Stimulated activated CD4-positive, alpha-beta T cell treated with anti-CD3 and anti-CD28 coated beads, Interleukin-2, amount 100 ng/mL, for 24 hours (primary cell): Measurements from ENCODE around the gene PGLYRP4.

Experiments used
- DNase-seq, 2 donors: peaks; one replicate each; pipeline ENCODE4 v3.0.0-alpha.2; 2020

Gene PGLYRP4, protein sequence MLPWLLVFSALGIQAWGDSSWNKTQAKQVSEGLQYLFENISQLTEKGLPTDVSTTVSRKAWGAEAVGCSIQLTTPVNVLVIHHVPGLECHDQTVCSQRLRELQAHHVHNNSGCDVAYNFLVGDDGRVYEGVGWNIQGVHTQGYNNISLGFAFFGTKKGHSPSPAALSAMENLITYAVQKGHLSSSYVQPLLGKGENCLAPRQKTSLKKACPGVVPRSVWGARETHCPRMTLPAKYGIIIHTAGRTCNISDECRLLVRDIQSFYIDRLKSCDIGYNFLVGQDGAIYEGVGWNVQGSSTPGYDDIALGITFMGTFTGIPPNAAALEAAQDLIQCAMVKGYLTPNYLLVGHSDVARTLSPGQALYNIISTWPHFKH

DNA sequence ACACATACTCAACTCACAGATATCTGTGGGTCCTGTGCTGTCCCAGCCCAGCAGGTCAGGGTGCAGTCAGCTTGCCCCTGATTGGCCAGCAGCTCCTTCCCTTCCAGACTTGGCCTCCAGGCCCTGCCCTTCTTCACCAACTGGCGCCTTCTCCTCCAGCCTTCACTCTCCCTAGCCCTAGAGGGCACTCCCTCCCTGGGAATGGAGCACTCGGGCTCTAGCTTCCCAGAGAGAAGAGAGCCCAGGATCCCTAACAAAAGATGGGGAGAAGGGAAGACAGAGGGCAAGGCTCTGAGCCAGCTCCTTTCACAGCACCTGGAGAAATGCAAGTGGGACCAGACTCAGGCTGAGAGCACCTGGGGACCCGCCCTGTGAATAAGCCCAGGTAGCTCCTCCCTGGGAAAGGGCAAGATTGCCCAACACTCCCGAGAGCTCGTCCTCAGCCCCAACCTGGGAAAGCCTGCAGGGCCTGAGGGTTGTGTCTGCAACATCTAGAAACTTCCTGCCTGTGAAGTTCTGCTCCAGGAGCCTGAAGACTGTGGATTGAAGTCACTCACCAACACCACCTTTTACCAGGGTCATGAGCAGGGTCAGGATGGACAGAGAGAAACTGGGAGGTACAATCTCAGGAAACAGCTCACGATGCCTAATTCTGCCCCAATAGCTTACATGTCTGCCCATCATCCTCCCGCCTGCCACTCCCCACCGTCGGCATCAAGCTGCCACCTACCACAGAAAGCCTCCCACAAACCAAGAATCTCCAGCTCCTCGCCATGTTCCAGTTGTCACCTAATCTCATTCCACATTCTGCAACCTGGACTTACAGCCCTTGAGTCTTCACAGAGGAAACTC, at the start of gene PGLYRP4:
Gene PGLYRP4, minus strand, starts transcription at position 331 of the 852 bp plus-strand sequence. CDS start 909 bp downstream, outside the sequence.
- DNase-seq, result no peak

DNA sequence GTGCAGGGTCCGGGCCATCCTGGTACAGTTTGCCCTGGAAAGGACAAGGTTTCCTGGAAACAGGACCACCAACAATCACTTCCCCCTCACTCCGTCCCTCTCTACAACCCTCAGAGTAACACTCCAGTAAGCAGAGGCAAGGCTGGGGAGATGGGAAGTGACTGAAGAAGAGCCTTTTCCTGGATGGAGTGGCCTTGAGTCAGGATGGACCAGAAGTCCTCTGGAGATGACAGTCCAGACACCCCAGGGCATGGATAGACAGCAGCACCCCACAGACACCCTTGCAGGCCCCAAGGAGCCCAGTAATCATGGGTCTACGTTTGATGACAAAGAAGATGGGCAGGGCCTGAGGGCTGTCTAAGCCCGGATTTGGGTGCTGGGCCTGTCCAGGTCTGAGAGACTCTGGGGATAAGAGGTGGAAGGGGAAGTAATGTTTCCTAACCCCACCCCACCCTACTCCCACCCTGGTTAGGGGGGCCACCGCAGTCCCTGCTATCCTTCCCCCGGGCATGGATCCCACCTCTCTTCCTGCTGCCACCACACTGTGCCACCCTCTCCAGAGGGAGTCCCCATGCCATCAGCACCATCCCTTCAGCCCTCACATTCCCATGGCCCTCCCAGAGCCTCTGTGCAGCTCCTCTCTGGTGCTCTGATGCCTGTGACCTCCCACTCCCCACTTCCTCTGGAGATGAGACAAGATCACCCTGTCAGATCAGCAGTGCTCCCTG, 49.4 kb upstream of the PGLYRP4 start:
- DNase-seq, result no peak

DNA sequence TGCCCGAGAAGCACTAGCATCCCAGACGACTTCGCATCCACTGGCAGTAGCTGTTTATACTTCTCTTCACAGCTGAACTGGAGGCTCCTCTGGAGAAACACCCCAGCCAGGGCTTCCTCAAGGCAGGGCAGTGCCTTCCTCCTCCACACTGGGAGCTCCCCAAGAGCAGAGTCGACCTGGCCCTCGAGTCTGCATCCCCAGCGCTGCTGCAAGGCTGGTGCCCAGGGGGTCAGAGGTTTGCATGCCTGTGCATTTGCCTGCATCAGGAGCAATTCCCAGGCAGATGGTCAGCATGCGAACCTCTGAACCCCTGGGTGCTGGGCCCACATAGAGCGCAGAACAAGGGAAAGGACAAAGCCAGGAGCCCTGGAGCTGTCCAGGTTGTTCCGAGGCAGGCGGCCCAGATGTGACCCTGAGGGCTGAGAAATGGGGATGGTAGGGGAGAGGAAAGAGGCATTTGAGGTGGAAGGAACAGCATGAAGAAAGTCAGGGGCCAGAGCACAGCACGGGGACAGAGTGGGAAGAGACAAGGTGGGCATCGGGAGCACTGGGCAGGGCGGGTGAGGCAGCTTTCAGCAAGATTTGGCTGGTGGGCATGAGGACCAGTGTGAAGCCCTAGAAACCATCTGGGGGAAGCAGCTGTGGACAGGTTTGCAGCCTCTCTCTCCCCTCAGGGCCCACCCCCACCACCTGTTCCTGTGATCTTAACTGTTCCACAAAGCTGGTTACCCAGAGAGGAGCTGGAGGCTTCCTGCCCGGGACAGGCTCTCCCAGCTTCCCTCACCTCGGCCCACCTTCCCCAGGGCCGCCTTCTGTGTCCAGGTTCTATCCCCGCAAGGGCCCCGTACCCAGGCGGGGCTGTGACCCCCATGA, 48.6 kb upstream of the PGLYRP4 start:
- DNase-seq, result no peak

DNA sequence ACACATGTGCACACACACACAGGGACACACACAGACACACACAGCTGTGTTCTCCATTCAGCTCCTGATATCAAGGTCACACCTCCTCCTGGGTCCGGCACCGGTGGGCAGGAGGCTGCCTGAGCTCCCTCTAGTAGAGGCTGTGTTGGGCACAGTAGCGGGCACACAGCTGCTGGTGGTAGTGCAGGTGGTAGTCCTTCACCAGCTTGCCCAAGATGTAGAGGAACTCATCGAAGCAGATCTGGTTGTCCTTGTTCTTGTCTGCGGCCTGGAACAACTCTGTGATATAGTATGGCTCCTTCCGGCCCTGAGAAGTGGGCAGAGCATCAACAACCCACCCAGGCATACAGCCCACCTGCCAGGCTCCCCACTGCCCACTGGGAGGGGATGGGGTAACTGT, 47.8 kb upstream of the PGLYRP4 start:
- DNase-seq, result no peak

DNA sequence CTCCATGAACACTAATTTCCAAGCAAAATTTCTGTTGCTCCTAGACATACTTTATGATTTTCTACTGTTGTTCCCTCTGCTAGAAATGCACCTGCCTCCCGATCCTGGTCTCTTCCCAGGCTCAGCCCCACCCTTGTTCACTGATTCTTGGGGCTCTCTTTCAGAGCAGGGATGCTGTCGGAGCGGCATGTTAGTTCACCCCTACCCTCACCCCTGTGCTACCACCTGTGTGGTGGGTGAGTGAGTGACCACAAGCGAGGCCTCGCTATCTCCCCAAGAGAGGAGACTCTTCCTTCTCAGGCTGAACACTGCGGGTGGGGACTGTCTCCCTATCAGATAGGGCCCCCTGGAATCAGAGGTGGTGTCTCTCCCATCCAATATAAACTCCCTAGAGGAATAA, 47.1 kb upstream of the PGLYRP4 start:
- DNase-seq, result no peak

DNA sequence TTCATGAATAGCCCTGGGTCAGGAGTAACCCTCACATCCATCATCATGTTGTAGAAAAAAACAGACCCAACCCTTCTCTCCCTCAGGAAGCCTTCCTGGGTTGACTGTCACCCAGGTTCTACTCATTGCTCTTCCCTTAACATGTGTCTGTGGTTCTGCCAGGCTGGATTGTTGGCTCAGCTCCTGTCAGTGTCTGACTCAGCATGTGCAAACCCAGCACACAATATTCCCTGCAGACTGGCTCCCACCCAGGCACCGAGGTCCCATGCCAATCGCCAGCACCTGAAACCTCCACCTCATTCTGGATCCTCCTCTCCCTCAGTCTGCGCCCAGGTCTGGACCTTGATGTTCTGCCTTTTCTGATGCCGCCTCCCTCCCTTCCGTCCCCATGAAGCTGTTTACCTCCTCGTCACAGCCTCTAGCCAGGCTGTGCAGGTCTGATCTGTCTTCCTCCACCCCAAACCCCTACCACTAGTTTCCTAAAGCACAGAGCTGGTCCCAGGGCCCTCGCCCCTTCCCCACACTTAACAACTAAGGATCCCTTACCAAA, 46.6 kb upstream of the PGLYRP4 start:
- no peak for DNase-seq

DNA sequence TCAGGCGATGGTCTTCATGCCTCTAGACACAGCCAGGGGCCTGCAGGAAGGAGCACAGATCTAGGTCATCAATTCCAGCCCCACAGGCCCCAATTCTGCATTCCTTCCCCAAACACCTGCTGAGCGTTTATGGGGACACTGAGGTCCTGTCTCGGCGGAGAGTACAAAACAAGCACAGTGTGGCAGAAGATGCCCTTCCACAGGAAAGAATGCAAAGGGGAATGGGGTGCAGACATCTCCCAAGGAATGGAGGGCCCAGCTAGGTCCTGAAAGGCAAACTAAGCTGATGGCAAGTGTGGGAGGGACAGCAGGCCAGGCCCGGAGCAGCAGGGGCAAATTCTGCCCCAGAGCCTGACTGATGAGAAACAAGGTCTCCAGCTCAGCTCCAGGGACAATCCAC, 45.8 kb upstream of the PGLYRP4 start:
- DNase-seq, result no peak

DNA sequence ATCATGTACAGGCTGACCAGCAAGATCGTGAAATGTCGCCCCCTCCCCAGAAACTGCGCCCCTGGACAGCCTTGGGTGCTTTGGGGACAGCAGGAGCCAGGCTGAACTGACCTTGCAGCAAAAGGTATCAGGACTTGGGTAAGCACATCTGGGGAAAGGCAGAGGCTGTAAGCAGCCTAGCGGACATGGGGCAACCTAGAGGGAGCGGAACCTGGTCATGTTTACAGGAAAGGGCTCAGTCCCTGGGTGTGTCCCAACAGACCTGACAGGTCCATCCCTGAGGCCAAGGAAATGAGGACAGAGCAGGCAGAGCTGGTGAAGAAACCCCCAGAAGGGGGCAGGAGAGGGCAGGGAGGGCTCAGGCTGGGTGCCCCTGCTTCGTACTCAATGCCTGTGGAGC, 45.3 kb upstream of the PGLYRP4 start:
- no peak for DNase-seq

DNA sequence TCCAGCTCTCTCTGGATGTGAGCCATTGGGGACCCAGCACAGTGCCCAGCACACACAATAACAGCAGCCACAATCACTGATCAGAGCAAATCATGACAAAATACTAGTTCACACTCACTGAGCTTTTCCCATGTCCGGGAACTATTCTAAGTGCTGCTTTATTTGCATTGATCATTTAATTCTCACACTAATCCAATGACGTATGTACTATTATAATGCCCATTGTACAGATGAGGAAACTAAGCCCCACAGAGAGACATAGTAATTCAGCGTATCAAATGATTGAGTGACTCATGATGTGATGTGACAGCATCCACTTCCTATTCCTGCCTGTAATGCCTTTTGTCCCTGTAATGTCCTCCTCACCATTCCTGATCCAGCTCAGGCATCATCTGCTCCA, 44.2 kb upstream of the PGLYRP4 start:
- no peak for DNase-seq

DNA sequence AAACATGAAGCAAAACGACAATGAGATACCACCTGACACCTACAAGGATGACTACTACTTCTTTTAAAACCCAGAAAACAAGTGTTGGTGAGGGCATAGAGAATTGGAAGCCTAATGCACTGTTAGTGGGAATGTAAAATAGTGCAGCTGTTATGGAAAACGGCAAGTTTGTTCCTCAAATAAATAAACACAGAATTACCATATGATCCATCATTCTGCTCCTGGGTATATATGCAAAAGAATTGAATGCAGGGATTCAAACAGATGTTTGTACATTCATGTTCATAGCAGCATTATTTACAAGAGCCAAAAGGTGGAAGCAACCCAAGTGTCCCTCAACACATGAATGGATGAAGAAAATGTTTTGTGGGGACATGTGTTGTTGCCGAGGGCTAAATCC, 43.6 kb upstream of the PGLYRP4 start:
- DNase-seq, result no peak

DNA sequence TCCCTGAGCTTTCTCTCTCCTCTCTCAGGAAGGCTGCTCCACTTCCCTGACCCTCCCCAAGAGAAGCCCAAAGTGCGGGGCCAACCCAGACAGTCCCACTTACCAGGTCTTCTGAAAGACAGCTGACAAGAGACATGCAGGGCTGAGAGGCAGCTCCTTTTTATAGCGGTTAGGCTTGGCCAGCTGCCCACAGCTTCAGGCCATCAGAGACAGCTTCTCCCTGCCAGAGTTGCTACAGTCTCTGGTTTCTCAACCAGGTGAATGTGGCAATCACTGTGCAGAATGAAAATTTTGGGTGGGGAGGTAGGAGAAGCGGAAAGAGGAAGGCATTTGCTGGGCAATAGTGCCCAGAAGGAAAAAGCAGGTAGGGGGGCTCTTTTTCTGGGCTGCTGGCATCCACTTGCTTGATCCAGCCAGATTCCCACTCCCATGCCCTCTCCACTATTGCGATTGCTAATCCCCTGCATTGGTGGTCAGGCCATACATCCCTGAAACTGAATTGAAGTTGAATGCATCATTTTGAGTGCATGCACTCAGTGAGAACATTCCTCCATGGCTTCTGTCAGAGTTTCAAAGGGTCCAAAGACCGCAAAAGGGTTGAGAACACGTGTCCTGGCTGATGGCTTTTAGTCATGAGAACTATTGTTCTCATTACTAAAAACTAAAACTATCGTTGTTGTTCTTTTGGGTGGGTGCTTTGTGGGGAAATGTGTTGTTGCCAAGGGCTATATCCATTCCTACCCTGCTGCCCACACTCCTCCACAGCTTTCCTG, 42.5 kb upstream of the PGLYRP4 start, which contains the start of gene S100A8:
Gene S100A8, minus strand, starts transcription at position 136 of the 773 bp plus-strand sequence. CDS start 538 bp downstream, outside the sequence.
- DNase-seq, result no peak

DNA sequence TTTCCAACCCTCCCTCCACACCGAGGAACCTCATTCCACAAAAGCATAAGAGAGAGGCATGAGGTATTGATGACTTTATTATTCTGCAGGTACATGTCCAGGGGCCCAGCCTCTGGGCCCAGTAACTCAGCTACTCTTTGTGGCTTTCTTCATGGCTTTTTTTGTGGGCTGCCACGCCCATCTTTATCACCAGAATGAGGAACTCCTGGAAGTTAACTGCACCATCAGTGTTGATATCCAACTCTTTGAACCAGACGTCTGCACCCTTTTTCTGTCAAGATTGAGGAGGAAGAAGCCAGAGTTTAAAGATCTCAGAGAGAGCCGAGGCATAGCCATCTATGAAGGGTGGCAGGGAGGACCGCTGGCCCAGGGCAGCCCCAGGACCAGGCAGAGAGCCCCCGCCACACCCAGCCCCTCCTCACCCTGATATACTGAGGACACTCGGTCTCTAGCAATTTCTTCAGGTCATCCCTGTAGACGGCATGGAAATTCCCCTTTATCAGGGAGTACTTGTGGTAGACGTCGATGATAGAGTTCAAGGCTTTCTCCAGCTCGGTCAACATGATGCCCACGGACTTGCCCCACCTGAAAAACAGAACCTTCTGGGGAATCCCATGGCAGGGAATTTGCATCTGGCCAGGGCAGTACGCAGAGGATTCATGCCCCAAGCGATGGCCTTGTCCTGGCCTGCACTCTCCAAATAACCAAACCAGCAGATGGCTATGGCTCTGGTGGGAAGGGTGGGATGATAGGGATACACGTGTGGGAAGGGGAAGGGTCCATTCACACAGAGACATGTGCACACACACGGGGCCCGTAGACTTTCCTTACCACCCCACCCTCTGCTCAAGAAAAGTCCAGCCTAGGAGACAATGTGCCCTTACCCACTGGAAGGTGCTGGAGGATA, 41.6 kb upstream of the PGLYRP4 start:
- DNase-seq, result no peak

DNA sequence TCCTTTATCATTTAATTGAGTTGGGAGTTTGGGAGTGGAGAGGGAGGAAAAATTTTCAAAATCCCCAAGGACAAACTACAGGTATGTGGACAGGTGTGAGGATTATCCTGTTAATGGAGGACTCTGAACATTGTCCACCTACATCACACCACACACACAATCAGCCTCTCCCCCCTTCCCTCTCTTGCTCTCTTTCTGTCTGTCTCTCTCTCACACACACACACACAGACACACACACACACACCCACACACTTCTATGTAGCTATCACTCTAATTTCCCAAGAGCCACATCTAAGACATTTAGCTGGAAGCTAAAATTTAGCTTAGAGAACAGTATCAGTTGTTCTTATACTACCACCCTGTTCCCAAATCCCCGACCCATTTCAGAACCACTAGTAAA, 40.8 kb upstream of the PGLYRP4 start:
- DNase-seq, result no peak

DNA sequence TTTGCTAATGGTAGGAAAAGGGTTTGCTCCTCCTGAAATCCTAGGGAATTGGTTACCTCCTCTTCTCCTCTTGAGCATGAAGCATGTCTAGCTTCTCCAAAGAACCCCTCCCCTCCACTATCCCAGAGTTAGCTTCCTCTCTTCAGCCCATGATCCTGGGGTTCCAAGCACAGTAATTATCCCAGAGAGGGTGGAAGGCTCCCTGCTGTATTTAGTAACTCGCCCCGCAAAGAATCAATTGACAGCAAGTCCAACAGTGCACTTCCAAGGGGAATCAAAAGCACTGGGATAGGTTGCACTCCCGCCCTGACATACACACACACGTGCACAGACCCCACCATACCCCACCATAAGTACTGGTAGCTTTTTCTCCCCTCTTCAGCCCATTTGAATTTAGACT, 39.1 kb upstream of the PGLYRP4 start:
- no peak for DNase-seq

DNA sequence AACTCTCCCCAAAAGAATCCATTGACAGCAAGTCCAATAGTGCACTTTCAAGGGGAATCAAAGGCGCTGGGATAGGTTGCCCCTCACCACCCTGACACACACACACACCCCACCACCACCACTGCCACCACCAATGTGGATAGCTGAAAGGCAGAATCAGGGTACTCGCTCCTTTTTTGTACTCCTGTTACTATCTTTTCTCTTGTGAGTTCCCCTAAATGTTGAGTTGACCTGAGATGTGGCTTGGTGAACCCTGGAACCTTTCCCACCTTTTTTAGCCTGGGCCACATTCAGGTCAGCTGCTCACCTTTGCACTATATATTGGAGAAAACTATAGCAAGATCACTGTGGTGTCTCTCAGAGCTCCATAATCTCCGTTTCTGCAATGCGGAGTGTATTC, 38.4 kb upstream of the PGLYRP4 start:
- no peak for DNase-seq

DNA sequence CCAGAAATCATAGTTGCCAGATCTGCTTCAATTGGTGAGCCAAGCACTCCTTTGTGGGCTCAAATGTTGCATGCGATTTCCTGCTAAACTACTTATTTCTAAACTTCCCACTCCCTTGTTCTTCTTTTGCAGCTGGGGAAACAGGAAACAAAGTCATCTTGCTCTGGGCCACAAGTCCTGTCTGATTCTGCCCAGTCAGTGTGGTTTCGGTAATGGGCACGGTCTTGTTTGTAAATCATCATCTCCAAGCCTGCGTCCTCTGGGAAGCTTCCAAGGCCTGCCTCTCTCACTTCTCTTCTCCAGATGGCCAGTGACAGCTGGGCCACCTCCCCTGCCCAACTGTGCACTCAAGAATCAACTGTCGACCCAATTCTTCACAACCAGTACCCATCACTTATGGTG, 37.9 kb upstream of the PGLYRP4 start:
- no peak for DNase-seq

DNA sequence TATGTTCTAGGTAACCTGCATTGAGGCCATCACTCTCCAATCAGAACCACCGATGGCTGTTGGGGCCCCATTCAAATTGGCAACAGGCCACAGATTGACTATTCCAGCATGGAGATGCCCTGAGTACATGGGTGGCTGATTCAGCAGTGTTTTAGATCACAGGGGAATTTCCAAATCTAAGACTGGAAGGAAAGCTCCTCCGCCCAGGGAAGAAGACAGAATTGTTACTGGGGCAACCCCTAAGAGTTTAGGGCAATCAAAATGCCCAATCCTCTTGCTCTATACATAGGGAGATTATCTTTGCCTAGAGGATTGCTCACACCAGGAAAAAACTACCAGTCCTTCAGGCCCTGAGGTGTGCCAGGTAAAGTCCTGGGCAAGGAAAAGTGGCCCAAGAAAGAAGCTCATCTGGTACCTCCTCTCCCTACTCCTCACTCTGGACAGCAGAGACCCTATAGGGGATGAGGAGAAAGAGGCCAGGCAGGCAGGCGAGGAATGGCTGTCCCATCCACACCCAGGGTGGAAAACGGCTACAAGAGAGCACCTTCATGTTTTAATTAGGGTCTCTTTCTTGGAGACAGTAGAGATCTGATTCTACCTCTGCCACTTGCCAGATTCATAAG, 36.4 kb upstream of the PGLYRP4 start:
- no peak for DNase-seq

DNA sequence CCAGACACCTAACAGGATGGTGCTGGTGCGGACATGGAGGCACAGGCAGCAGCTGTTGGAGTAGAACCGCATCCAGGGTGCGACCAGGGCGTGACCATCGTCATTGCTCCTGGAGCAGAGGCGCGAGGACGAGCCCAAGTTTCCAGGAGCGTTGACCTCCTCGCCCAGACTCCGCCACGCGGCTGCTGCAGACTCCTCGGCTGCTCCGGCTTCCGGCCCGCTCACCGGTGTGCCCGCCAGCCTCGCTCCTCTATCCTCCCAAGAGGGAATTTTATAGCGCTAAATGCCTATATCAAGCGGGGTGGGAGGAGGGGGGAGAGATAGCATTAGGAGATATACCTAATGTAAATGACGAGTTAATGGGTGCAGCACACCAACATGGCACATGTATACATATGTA, 32.1 kb upstream of the PGLYRP4 start:
- DNase-seq, result no peak

DNA sequence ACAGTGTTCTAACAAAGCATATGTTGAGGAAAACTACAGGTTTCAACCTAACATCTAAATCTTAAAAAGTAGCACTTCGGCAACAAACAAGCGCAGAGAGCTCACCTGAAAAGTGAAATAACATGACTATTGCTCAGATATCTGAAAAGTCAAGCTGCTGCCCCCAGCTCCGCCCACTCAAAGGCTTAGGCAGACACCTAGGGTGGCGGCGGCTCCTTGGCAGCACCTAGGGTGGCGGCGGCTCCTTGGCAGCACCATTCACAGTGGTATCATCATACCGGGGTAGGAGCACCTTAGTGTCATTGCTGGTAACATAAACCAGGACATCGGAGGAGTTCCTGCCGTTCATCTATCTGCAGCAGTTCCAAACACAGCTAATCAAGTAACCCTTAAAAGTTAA, 30.9 kb upstream of the PGLYRP4 start:
- no peak for DNase-seq

DNA sequence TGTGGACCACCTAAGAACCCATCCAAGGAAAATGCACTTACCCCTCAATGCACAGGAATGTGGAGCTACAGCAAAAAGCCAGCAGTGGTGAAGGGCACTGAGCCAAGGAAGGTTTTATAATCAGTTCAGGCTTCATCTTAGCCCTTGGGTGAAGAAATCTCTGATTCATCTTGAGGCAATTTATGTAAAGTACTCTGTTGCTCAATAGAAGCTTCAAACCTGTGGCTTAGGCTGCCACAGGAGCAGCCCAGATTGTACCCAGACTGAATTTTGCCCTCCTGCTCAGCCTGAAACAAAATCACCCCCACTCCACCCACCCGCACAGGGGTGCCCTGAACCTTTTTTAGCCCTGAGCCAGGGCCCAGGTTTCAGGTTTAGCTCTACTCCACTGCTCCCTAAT, 26.9 kb upstream of the PGLYRP4 start, which contains the start of gene S100A12:
Gene S100A12, minus strand, starts transcription at position 111 of the 400 bp plus-strand sequence. CDS start 1,029 bp downstream, outside the sequence.
- no peak for DNase-seq
